T-helper 9 cell (primary cell): ENCODE results near the gene ANKMY2.
"Not testable (repeated sequence)": the region's sequence is repeated elsewhere in the genome, so short reads cannot be mapped to it uniquely, and the experiment has no call there.

Experiments
- DNase-seq: peaks from one replicate; pipeline ENCODE4 v3.0.0-alpha.2; 2020

ANKMY2 gene

DNA sequence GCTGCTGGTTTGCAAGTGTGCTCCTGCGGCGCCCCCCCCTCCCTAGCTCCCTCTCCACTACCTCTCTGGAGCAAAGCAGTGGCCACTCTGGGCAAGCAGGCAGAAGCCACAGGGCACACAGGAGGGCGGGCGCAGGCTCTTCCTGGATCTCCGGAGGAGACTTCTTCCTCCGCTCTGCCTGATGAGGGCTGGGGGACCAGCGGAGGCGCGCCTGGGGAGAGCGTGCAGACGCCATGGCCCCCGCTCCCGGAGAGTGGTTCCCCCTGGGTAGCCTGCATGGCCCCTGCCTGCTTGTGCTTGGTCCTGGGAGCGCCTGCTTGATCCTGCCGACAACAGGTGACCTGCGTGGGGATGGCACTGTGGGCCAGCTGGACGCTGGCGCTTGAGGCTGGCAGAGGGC is 29.0 kb downstream of the ANKMY2 start:
- no peak for DNase-seq

- no peak for DNase-seq
Measured at GRCh38 chr7:16616122-16616521, 29.4 kb downstream of the ANKMY2 start.

GRCh38 chr7:16615228-16615627 is 30.3 kb downstream of the ANKMY2 start:
- DNase-seq: no peak

GRCh38 chr7:16611711-16612110 is 33.8 kb downstream of the ANKMY2 start:
- no peak for DNase-seq

DNA sequence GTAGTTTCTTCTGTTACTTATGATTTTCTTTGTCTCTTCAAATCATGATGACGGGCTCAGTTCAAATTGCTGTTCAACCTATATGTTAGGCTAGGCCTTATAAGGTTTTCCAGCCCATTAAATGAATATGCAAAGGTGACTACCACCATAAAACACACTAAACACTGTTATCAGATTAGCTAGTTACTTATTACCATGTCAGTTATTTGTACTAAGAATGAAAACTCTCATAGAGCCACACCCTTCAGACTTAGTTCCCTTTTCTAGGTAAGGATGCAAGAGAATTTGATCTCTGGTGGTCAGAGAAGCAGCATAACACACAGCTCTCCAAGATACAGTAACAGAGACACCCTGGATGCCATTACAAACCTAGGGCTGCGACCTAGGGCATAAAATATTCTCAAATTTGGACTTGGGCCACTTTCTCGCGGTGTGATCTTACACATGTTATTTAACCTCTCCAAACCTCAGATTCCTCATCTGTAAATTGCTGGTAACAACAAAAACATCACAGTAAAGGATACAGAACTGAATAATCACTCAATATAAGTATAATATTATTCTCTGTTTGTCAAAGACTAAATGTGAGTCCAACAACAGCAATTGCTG is 35.6 kb downstream of the ANKMY2 start:
- no peak for DNase-seq

GRCh38 chr7:16606704-16607103 is 38.9 kb downstream of the ANKMY2 start:
- DNase-seq: no peak

- no peak for DNase-seq
Measured at GRCh38 chr7:16604054-16604453, 41.5 kb downstream of the ANKMY2 start.

DNA sequence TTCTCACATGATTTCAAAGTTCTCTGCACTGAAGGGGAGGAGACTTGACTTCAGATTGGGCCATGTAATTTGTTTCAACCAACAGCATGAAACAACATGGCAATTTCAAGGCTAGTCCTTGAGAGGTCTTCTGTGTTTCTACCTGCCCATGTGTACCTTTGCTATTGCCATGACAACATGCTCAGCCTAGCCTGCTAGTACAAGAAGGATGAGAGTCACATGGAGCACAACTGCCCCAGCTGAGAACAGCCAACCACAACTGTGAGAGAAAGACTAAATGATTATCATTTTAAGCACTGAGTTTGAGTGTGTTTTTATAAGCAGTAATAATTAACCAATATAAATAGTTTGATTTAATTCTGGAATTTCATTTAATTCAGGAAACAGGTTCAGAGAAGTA is 41.9 kb downstream of the ANKMY2 start:
- DNase-seq: no peak

DNA sequence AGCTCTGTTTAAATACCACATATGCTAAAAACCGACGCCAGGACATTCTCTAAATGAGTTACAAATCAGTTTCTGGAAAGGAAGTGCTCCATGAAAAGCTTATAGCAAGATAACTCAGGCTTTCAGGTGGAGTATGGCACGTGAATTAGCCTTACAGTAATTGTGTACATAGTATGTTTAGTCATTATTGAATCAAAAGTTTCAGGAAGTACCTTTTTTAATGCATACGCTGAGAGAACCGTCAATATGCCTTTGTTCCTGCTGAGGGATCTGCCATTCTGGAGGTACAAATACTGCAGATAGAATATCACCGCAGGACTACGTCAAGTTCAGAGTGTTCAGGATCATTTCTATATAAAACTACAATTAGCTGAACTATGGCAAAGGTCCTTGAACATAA is 45.7 kb downstream of the ANKMY2 start:
- no peak for DNase-seq

DNA sequence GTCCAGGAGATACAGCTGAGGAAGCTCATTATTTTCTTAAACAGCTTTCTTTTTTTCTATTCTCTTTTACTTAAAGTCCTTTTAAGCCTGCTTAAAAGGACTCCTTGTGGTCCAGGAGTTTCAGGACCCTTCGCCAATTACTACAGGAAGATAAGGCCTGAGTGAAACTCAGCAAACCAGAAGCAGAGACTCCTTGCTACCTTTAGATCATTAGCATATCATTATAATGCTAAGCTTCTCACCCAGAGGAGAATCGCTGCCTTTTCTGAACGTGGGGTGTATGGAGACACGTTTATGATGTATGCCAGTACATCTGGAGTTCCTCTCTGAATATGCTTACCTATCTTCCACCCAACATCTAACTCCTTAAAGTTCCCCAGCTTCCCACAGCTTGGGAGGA is 47.5 kb downstream of the ANKMY2 start:
- no peak for DNase-seq

DNA sequence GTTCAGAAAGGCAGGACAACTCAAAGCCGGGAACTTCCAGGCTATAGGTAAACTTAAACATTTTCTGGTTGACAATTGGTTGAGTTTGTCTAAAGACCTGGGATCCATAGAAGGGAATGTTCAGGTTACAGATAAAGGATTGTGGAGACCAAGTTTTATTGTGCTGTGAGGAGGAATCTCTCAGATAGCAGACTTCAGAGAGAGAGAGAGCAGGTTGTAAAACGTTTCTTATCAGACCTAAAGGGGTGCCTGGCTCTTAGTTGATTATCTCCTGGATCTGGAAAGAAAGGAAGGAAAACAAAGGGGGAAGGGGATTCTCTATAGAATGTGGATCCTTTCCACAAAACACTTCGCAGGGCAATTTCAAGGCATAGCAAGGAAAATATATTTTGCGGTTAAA is 50.0 kb downstream of the ANKMY2 start:
- DNase-seq: not testable (repeated sequence)

DNA sequence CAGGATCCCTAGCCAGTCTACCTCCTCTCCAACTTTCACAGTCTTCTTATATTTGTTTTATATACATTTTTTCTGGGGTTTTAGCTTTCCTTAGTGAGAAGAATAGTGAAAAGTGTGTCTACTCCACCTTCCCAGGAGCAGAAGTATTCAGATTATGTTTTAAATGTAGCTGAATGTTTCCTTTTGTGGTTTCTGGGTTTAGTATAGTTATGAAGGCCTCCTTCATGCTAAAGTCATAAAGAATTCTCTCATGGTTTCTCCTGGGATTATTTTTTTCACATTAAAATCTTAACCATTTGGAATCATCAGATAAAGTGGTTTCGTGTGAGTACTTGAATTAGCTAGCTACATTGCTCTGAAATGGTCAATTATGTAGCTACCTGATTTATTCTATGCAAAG is 50.9 kb downstream of the ANKMY2 start:
- DNase-seq: no peak

- no peak for DNase-seq
Measured at GRCh38 chr7:16594061-16594460, 51.5 kb downstream of the ANKMY2 start.

DNA sequence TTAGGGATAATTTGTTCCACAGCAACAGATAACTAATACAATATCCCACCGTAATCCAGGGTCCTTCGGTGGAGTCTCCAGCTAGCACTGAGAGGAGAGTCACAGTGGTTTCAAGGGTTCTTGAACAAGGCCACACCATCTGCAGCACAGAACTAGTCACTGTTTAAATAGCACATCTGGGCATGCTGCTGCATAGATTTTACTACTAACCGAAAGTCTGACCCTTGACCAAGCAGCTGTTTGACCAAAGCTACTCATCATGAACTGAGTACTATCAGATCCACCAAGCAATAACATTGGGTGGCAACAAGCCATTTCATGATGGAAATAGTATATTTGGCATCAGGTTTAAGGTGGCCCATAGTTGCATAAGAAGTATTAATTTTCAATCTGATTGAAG is 53.2 kb downstream of the ANKMY2 start:
- DNase-seq: no peak

DNA sequence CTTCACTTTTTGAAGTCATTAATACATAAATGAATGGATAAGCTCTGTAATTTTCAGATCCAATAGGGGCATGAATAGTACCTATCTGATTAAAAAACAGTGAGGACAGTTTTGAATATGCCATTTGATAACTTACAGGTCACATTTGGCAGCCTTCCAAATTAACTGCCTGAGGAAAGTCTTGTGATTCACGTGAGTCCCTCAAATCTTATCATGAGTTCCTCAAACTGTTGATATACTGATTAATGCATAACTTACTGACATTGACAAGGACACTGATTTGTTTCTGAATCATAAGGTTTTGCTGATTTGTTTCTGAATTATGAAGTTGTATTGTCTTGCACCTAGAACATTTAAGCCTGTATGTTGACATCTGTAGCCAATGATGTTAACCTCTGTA is 55.1 kb downstream of the ANKMY2 start:
- DNase-seq: no peak

DNA sequence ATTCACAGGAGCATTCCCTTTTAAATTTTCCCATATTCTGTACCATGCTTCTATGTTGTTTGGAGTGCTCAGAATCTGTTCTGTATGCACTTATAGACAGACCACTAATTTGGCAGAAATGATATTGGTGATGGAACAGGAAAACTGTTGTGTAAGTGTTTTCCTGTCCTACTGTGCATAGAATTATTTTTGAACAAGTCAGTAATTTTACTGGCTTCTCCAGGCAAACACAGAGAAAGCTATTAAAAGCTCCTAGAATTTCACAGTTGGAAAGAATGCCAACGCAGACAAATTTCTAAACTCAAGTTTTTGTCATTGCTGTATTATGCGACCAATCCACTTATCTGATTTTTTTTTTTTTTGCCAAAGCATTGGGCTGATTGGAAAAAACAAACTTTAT is 55.7 kb downstream of the ANKMY2 start:
- DNase-seq: no peak

DNA sequence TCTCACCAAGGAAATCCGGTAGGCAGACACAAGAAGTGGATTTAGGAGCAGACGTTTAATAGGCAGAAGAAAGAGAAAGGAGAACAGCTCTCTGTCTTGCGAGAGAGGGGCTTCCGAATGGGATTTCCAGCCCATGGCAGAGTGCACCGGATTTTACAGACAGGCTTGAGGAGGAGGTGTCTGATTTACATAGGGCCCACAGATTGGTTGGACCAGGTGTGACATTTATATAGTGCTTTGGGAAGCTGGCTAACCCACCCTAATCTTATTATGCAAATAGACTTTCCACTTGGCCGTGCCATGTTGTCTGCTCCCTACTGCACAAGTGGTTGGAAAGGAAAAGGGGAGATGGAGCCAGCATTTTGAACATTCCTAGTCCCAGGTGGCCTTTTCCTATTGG is 57.8 kb downstream of the ANKMY2 start:
- DNase-seq: no peak

- no peak for DNase-seq
Measured at GRCh38 chr7:16587129-16587528, 58.4 kb downstream of the ANKMY2 start.

DNA sequence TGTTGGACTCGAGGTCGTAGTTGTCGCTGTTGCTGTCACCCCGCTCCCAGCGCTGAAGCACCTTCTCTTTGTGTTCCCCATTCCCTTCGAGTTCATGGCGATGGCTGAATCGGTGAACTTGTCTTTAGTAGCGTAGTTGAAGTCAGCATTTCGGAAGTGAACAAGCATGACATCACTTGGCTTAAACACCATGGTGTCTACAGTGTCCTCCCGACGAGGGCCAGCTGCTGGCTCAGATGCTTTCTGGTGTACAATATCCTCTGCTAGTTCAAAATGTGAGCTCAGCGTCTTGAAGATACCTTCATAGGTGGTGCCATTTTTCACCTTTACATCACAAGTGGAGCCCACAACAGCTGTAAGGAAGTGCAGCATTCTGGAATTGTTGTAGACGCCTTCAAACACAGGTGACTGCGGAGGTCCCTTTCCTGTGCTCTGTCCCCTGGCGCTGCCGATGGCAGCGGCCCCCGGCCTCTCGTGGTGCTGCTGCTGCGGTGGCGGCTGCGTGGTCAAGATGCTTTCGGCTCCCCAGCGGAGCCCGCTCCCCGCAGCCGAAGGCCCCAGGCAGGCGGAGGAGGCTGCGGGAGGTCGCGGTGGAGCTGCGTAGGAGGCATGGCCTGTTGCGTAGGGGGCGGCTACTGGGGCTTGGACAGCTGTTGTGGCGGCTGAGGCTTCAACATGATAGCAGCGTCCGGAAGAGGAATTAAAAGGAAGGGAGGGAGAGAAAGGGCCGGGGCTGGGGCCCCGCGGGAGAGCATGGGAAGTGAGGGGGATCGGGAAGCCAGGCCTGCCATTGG is 59.3 kb downstream of the ANKMY2 start:
- DNase-seq: no peak

GRCh38 chr7:16585540-16585939 is 60.0 kb downstream of the ANKMY2 start:
- DNase-seq: no peak

DNA sequence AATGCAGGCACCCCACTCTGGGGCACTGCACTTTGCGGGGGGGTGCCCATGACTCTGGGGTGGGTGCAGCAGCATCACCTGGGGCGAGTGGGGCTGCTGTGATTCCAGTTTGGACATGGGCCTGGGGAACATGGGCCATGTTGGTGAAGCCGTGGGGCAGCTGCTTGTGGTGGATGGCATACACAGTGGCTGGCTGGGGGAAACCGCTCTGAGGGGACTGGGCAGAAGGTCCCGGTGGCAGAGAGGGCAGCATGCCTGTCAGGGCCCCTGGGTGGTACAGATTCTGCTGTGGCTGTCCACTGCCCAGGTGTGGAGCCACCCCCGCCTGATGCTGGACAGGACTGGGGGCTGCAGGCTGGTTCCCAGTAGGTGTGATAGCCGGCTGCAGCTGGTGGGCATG is 61.7 kb downstream of the ANKMY2 start:
- DNase-seq: no peak

- DNase-seq: no peak
Measured at GRCh38 chr7:16581286-16581685, 64.3 kb downstream of the ANKMY2 start.

DNA sequence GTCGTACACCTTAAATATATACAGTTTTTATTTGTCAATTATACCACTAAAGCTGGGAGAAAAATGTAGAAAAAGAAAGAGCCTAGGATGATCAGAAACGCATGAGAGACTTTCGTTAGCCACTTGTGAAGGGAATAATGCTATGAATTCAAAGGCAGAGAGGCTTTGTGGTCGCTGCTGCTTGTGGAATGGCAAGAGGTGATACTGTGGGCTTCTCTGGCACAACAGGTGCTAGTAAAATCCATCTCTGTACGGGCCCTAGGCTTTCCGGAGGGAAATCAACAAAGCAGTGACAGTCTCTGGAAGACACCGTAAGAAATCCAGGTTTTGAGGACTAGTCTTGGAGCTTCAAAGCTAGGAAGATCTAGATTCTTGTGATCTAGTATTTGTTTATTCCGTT is 66.3 kb downstream of the ANKMY2 start:
- no peak for DNase-seq

DNA sequence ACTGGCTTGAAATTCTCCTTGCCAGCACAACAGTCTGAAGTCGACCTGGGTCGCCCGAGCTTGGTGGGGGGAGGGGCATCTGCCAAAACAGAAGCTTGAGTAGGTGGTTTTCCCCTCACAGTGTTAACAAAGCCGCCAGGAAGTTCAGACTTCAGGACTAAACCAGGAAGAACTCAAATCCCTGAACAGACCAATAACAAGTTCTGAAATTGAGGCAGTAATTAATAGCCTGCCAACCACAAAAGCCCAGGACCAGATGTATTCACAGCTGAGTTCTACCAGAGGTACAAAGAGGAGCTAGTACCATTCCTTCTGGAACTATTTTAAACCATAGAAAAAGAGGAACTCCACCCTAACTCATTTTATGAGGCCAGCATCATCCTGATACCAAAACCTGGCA is 73.6 kb downstream of the ANKMY2 start:
- DNase-seq: no peak

GRCh38 chr7:16564909-16565426 is 80.6 kb downstream of the ANKMY2 start:
- DNase-seq: no peak
